KMS-11 (cell line): ENCODE data around the gene SLC8A1.

Experiments
- H2AFZ ChIP-seq: fragments of 200-600 bp; sonication (generic); 2 replicates; pipeline ENCODE4 v1.6.1; 2016; ENCODE audit warnings: antibody characterized with exemption, mixed run types, low read depth
- H3K27ac ChIP-seq: fragments of 200-600 bp; sonication (generic); 2 replicates; pipeline ENCODE4 v1.6.1; 2016; ENCODE audit warnings: mild to moderate bottlenecking, mixed run types
- H3K27me3 ChIP-seq: fragments of 200-600 bp; sonication (generic); 2 replicates; pipeline ENCODE4 v1.6.1; 2017; ENCODE audit warnings: mild to moderate bottlenecking, low read depth, mixed run types, moderate library complexity; ENCODE audit not compliant: insufficient read depth
- H3K36me3 ChIP-seq: fragments of 200-600 bp; sonication (generic); 2 replicates; pipeline ENCODE4 v1.6.1; 2017; ENCODE audit warnings: mild to moderate bottlenecking, mixed run types; ENCODE audit not compliant: insufficient read depth
- H3K4me1 ChIP-seq: fragments of 200-600 bp; sonication (generic); 2 replicates; pipeline ENCODE4 v1.6.1; 2016; ENCODE audit warnings: mild to moderate bottlenecking, low read depth, mixed run types; ENCODE audit not compliant: poor library complexity, severe bottlenecking
- H3K4me2 ChIP-seq: fragments of 200-600 bp; sonication (generic); 2 replicates; pipeline ENCODE4 v1.7.0; 2016; ENCODE audit warnings: mild to moderate bottlenecking, mixed run types
- H3K4me3 ChIP-seq: fragments of 200-600 bp; sonication (generic); IDR thresholded peaks from 2 replicates; pipeline ENCODE4 v1.6.1; 2017; ENCODE audit warnings: low read depth, low read length, mixed read lengths; ENCODE audit not compliant: insufficient read depth
- H3K79me2 ChIP-seq: fragments of 200-600 bp; sonication (generic); 2 replicates; pipeline ENCODE4 v1.6.1; 2016; ENCODE audit warnings: low read depth, mixed run types; ENCODE audit not compliant: insufficient read depth
- H3K9ac ChIP-seq: fragments of 200-600 bp; sonication (generic); 2 replicates; pipeline ENCODE4 v1.6.1; 2016; ENCODE audit warnings: mild to moderate bottlenecking, mixed run types
- H4K20me1 ChIP-seq: fragments of 200-600 bp; sonication (generic); 2 replicates; pipeline ENCODE4 v1.6.1; 2016; ENCODE audit warnings: mild to moderate bottlenecking, mixed run types; ENCODE audit not compliant: insufficient read depth
- CTCF ChIP-seq: fragments of 200-600 bp; sonication (generic); conservative IDR thresholded peaks from 2 replicates; pipeline ENCODE4 v1.6.1; 2017; ENCODE audit warnings: low read depth, mild to moderate bottlenecking, antibody characterized with exemption, low read length, moderate library complexity, mixed read lengths

The SLC8A1 gene

DNA sequence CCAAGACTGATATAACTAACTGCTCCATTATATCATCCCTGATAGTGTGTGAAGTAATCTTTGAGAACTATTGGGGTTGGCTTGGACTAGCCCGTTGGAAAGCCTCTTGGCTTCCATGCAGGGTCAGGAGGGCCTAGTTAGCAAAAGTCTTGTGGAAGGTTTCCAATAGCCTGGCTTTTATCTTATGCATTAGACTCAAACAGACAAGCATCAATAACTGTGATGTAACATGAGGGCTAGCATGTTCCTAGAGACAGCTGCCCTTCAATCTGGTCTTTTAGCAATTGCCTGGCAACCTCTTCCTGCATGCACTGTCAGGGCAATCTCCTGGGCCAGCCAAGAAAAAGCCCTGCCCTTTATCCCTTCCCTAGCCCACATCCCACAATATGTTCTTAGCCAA is 18.2 kb downstream of the SLC8A1 start:
- H4K20me1 ChIP-seq = no peaks in the 10 kb centered on the region
- H3K4me1 ChIP-seq = no peaks in the 10 kb centered on the region
- H3K9ac ChIP-seq = no peak overlapping the region
- H2AFZ ChIP-seq = no peak overlapping the region
- H3K4me3 ChIP-seq = no peak overlapping the region
- H3K27me3 ChIP-seq = no peaks in the 10 kb centered on the region
- H3K27ac ChIP-seq = no peak overlapping the region
- no peak for TF ChIP-seq CTCF
- H3K36me3 ChIP-seq = no peaks in the 10 kb centered on the region
- H3K4me2 ChIP-seq = no peak overlapping the region
- H3K79me2 ChIP-seq = no peaks in the 10 kb centered on the region

- H3K27me3 ChIP-seq = no peaks in the 10 kb centered on the region
- no peak overlapping the region for H3K9ac ChIP-seq
- H2AFZ ChIP-seq = no peak overlapping the region
- no peak overlapping the region for H3K27ac ChIP-seq
- no peaks in the 10 kb centered on the region for H4K20me1 ChIP-seq
- no peak overlapping the region for H3K4me2 ChIP-seq
- no peak for TF ChIP-seq CTCF
- no peaks in the 10 kb centered on the region for H3K4me1 ChIP-seq
- H3K4me3 ChIP-seq = no peak overlapping the region
- no peaks in the 10 kb centered on the region for H3K79me2 ChIP-seq
- no peaks in the 10 kb centered on the region for H3K36me3 ChIP-seq
Measured at GRCh38 chr2:40432921-40433483, 18.9 kb downstream of the SLC8A1 start.

DNA sequence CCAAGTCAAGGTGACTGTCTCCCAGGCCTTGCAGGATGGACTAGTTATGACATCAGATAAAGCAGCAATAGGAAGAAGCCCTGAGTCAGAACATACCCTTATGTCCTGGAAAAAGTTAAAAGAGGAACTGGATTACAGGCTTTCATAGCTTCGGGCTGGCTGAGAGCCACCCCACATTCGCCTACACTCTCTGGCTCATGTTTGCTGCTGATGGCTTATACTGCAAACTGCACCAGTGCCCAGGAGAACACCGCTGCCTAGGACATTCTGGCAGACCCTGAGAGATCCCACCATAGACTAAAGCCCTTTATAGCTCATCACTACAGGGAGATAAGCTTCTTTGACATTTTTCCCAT is 20.3 kb downstream of the SLC8A1 start:
- H3K4me1 ChIP-seq = no peaks in the 10 kb centered on the region
- H3K79me2 ChIP-seq = no peaks in the 10 kb centered on the region
- H3K27ac ChIP-seq = no peak overlapping the region
- no peak overlapping the region for H3K9ac ChIP-seq
- H3K36me3 ChIP-seq = no peaks in the 10 kb centered on the region
- TF ChIP-seq CTCF = no peak
- no peaks in the 10 kb centered on the region for H4K20me1 ChIP-seq
- H3K4me3 ChIP-seq = no peak overlapping the region
- H2AFZ ChIP-seq = no peak overlapping the region
- H3K27me3 ChIP-seq = no peaks in the 10 kb centered on the region
- no peak overlapping the region for H3K4me2 ChIP-seq

DNA sequence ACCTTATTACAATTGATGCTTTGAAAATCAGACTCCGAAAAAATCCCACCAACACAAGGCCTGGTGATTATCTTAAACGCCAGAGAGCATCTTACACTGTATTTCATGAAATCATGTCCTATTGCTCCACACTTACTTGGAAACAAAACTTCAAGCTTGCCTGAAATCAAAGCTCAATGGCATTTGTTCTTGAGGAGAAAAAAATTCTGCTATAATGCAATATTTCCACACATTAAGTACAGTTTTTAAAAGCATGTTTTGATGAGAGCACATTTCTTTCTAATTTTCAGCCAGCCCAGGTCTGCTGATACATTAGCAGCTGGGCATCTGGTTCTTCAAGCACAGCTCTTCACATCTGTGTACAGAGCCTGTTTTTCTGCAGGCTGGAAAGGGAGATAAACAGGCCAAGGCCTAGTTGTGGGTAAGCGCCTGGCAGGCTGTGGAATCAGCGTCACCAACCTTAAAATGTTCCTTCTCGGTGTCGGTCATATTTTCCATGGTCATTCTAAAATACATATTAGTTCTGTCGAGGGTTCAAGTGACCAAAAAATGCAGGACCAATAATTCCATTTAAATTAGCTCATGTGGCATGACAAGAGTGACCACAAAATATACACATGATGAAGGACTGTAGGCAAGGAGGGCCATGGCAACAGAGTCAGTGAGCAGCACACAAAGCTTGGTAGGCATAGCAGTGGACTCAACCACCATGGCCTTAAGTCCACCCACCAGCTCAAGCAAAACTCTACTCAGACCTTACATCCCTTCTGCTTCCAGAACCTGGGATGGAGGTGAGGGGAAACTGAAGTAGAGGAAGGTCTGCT is 20.9 kb downstream of the SLC8A1 start:
- Histone ChIP-seq H3K4me1 (no peaks in the 10 kb centered on the region), H3K4me3 (no peak overlapping the region), H3K79me2 (no peaks in the 10 kb centered on the region), H4K20me1 (no peaks in the 10 kb centered on the region), H3K4me2 (no peak overlapping the region), H2AFZ (no peak overlapping the region), H3K27ac (no peak overlapping the region), H3K9ac (no peak overlapping the region), H3K36me3 (no peaks in the 10 kb centered on the region), H3K27me3 (no peaks in the 10 kb centered on the region)
- no peak for TF ChIP-seq CTCF
